HG03520 (cell line): ENCODE measurements around the gene KIAA1217.

Experiments used
- ATAC-seq: cut with Tn5 transposase; IDR thresholded peaks from one replicate; pipeline ENCODE4 v1.9.1; 2021; ENCODE audit warnings: mild to moderate bottlenecking, moderate library complexity; ENCODE audit not compliant: unreplicated experiment

The KIAA1217 gene

GRCh38 chr10:24209432-24209771 is 464 bp downstream of the KIAA1217 start:
- ATAC-seq: peak; percentile 35

DNA sequence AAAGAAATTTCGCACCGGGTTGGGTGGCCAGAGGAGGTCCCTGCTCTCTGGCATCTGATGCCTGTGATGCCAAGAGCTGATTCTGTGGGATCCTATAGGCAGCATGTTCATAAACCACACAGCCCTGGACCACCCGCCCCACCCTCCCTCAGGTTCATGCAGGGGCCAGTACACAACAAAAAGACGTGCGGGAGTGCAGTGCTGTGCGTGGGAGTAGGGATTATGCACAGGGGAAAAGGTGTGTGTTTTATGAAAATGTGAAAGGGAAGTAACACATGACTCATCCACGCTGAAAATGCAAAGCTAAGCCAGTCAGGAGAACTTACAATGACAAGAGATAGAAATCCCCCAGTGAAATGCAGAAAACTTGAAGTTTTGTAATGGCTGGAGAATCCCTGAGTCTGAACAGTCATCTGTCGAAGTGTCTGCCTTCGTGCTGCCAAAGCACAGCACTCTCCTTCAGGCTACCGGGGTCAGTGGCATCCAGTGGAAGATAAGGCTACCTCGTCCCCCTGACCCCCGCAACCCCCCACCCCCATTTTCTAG is 1.1 kb downstream of the KIAA1217 start:
- ATAC-seq: peak; percentile 66

- ATAC-seq: no peak
Measured at GRCh38 chr10:24210501-24210900, 1.6 kb downstream of the KIAA1217 start.

DNA sequence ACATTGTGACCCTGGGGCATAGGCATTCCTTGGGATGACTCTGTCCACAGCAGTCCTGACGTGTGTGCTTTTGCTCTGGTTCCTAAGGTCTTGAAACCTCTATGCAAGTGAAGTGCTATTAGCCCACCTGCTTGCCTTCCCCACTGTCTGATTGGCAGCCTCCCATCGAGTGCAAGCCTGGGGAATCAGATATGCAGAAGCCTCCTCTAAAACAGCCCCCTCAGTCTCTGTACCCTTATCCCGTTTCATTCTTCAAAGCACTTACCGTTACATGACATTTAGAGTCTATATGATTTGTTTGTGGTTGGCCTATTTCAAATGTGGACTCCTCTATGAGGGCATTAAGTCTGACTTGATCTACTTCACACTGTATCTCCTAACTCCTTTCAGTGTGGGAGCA is 4.3 kb downstream of the KIAA1217 start:
- no peak for ATAC-seq

DNA sequence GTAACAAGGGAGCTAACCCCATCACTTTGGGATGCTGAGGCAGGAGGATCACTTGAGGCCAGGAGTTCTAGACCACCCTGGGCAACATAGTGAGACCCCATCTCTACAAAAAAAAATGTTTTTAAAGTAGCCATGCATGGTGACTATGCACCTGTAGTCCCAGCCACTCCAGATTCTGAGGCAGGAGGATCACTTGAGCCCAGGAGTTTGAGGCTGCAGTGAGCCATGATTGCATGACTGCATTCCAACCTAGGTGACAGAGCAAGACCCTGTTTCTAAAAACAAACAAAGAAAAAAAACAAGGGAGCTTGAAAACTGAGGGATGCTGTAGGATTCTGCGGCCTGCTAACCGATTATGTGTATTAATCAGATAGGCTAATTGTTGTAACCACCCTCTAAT is 4.9 kb downstream of the KIAA1217 start:
- no peak for ATAC-seq

- no peak for ATAC-seq
Measured at GRCh38 chr10:24214762-24215161, 5.8 kb downstream of the KIAA1217 start.

DNA sequence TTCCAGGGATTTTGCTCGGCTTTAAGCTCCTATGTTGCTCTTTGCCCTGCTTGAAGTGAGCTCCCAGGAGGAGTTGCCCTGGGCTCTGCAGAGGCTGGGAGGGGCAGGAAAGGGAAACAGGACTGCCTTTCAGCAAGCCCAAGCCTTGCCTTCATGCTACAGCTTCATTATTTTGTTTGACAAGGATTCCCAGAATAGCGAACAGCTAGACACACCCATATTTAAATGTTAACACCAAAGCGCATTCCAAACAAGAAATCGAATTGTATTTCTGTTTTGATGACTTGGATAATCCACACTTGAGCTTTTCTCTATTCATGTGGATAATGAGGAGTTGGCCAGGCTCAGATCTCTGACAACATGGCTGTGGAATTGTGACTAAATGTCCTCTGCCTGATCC is 6.3 kb downstream of the KIAA1217 start:
- ATAC-seq: no peak

- ATAC-seq: no peak
Measured at GRCh38 chr10:24215603-24216002, 6.7 kb downstream of the KIAA1217 start.

DNA sequence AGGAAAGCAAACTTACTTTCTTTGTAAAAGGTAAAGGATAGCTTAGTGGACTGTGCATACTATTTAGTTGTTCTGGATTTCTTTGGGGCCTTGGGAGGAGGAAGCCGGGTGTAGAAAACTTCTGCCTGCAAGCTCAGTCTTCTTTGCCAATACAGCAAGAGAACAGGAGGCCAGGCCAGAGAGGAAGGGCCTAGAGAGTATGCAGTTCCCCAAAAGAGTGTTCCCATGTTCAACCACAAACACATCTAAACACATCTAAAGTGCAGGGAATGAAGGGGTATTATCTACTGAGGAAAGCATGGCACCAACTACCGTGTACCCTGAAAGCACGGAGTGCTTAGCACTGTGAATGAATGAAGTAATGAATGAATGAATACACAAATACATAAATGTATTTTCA is 11.0 kb downstream of the KIAA1217 start:
- ATAC-seq: no peak

GRCh38 chr10:24223341-24223740 is 14.4 kb downstream of the KIAA1217 start:
- ATAC-seq: no peak

DNA sequence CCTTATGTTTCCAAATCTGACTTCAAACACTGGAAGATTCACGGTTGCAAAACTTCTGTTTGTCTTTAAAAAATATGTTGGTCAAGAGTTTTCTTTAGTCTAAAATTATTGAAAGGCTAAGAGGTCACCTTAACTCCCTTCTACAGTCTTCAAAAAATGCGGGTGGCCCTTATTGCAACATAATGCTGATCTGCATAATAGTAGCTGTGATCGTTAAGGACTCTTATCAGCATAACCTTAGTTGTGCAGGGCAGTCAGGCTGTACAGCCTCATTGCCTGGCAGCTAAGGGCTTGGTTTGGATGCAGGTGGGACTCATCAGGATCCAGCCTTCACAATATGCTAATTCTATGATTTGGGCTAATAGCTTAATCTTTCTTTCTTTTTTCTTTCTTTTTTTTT is 15.0 kb downstream of the KIAA1217 start:
- no peak for ATAC-seq

DNA sequence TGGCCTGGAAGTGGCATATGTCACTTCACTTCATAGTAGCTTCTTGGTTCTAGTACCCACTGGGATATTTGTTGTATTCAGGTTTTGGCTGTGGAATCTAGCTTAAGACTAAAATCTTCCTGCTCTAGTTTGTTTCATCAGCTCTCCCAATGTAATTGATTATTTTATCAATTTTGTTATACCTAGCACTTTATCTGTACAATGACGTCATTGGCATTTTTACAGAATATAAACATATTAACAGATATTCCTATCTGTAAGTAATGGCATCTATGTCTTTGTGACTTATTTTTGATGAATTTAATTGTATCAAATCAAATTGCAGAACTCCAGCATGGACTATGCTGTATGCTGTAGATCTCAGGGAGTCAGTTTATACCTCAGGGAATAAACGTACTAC is 19.7 kb downstream of the KIAA1217 start:
- ATAC-seq: no peak

DNA sequence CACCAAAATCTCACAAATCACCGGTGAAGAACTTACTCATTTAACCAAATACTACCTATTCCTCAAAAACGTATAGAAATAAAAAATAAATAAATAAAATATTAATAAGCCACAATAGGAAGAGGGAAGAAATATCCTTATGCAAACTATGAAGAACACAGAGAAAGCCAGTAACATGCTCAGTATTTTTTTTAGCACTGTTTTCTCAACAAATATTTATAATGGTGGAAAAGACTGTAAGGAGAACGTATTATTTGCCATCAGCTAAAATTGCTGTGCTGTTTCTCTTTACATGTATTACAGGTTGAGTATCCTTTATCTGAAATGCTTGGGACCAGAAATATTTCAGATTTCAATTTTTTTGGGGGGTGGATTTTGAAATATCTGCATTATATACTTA is 21.0 kb downstream of the KIAA1217 start:
- ATAC-seq: no peak

GRCh38 chr10:24231200-24231599 is 22.3 kb downstream of the KIAA1217 start:
- ATAC-seq: no peak

- no peak for ATAC-seq
Measured at GRCh38 chr10:24234784-24235183, 25.8 kb downstream of the KIAA1217 start.

DNA sequence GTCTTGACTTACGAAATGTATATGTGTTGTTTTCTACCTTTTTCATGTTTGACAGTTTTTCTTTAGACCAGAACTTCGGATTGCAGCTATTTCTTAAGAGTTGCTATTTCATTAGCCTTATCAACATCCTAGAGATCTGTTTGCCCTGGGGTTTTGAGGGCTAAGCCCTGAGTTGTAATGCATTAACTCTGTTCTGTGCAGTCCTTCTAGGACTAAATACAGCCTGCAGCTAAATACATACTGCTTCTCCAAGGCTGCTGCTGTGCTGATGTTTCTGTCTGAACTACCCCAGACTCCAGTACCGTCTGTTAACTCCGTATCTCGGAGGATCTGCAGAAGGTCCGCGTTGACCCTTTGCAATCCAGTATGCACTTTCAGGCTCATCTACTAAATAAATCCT is 26.5 kb downstream of the KIAA1217 start:
- ATAC-seq: no peak

DNA sequence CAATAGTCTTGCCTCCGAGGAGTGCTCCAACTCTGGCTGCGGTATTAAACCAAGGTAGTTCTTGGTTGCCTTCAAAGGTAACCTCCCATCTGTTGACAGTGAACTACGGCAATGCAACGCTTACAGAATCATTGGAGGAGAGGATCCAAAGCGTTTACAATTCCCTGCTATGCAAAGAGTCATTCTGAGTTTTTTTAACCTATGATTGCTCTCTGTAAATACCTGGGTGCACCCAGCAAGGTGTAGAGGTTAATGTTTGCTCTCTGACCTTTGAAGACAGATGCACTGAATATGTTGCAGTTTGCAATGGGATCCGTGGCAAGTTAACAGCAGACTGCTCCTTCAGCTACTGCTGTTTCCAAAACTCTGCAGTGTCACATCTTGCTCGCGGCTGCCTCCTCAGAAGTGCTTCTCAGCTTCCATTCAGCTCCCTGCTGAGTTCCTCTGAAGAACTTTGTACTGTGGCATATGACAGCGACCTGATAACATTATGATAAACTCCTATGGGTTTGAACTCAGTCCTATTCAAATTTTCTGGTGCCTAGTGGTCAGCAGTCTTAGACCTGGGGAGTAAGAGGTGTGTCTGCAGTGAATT is 29.0 kb downstream of the KIAA1217 start:
- ATAC-seq: no peak

DNA sequence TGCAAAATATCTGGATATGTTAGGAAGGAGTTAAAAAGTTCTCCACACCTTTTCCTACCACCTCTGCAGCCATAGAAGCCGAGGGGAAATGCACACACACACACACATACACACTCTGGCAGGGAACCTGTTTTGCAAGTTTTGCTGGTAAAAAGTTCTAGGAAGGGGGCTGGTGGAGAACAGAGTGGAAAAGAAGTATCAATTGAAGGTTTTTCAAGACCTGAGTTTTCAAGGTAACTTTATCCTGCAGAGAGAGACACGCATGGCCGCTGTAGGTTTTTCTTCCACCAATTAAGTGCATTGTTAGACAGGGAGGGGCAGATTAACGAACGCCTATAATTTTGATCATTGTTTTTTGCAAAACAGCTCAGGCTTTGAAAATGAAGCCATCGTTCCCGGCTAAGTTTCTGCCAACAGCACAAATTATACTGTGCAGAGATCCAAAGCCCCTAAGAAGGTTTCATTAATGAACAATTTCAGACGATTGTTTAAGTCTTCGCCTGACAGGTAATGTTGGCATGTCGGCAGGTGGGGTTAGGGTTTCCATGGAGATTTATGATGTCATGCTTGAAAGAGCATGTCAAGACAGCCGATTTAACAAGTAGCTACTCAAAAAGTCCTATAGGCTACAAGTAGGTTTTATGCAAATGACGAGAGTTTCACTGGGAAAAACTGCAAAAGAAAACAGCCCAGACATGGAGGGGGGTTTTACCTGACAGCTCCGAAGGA is 29.7 kb downstream of the KIAA1217 start:
- no peak for ATAC-seq

GRCh38 chr10:24239289-24240040 is 30.5 kb downstream of the KIAA1217 start:
- ATAC-seq: no peak

- ATAC-seq: no peak
Measured at GRCh38 chr10:24240041-24240751, 31.3 kb downstream of the KIAA1217 start.

DNA sequence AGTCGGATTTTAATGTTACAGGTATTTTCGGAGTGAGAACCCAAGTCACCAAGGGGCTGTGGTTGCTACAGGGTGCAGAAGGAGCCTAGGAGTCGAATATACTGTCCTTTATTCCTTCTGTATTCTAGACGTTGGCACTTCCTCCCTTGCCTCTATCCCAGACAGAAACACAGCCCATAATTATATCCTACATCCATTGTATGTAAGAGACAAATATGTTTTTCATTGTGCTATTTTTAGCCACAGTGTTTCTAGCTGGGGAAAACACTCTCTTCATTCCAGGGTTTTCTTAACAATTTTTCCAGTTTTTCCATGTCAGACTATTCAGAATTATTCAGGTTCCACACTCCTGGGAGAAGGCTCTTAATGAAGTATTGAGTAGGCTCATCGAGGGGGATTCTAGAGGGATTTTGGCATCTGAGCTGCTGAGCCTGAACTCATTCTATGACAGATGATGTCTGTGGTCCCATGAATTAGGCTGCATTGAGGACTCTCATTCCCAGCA is 32.6 kb downstream of the KIAA1217 start:
- ATAC-seq: no peak
